CD8-positive, alpha-beta memory T cell (primary cell): ENCODE measurements around the gene AZIN2. TPM values are rescaled to one million over a fixed set of nuclear protein-coding genes. Genes with fewer than 3 reads are reported as not detected.
"Not testable (repeated sequence)": the region's sequence is repeated elsewhere in the genome, so short reads cannot be mapped to it uniquely, and the experiment has no call there.

ENCODE experiments used
- CTCF ChIA-PET: fragments of 350-600 bp; sonication (Branson Sonifier 250); formaldehyde crosslinking; loops from one replicate; lab custom pipeline; 2021; ENCODE audit warnings: antibody characterized with exemption; lab: Charles Lee
- POLR2A ChIA-PET: fragments of 350-600 bp; sonication (Branson Sonifier 250); formaldehyde crosslinking; loops from one replicate; lab custom pipeline; 2021; ENCODE audit warnings: antibody characterized with exemption; lab: Charles Lee
- DNase-seq, 5 donors: peaks; one replicate each; pipeline versions ENCODE4 v3.0.0 to v3.0.0-alpha.2; 2020 to 2022; ENCODE audit warnings: mixed read lengths in 1 of 5
- H3K27ac ChIP-seq: one replicate; pipeline ENCODE4 v1.7.0; 2013; ENCODE audit warnings: low read depth, mild to moderate bottlenecking, low read length, moderate library complexity
- H3K27me3 ChIP-seq: 2 replicates; pipeline ENCODE4 v1.7.0; 2013; ENCODE audit warnings: low read length, mild to moderate bottlenecking; ENCODE audit not compliant: insufficient read depth, poor library complexity, severe bottlenecking
- H3K36me3 ChIP-seq: 2 replicates; pipeline ENCODE4 v1.7.0; 2013; ENCODE audit warnings: mild to moderate bottlenecking, low read length, moderate library complexity; ENCODE audit not compliant: insufficient read depth
- H3K4me1 ChIP-seq: 2 replicates; pipeline ENCODE4 v1.7.0; 2013; ENCODE audit warnings: mild to moderate bottlenecking, low read length, moderate library complexity; ENCODE audit not compliant: insufficient read depth
- H3K4me3 ChIP-seq: 2 replicates; pipeline ENCODE4 v1.7.0; 2013; ENCODE audit warnings: mild to moderate bottlenecking, low read length
- H3K9me3 ChIP-seq: 2 replicates; pipeline ENCODE4 v1.7.0; 2013; ENCODE audit warnings: mild to moderate bottlenecking, low read length
- H3K27ac Mint-ChIP-seq, 8 donors: one replicate each; pipeline ENCODE4 v1.8.0; 2020 to 2021; ENCODE audit warnings: mixed read lengths in 8 of 8, mild to moderate bottlenecking in 6 of 8, inconsistent platforms in 3 of 8, moderate library complexity in 3 of 8
- H3K27me3 Mint-ChIP-seq, 2 donors: one replicate each; pipeline ENCODE4 v1.8.0; 2020 to 2021; ENCODE audit warnings: mixed read lengths in 2 of 2, mild to moderate bottlenecking in 1 of 2, moderate library complexity in 1 of 2
- H3K36me3 Mint-ChIP-seq, 3 donors: one replicate each; pipeline ENCODE4 v1.8.0; 2020 to 2021; ENCODE audit warnings: mixed read lengths in 3 of 3, inconsistent platforms in 1 of 3, mild to moderate bottlenecking in 1 of 3
- H3K4me1 Mint-ChIP-seq, 3 donors: one replicate each; pipeline ENCODE4 v1.8.0; 2020 to 2021; ENCODE audit warnings: mixed read lengths in 3 of 3, inconsistent platforms in 1 of 3, mild to moderate bottlenecking in 1 of 3
- H3K4me3 Mint-ChIP-seq, 7 donors: one replicate each; pipeline ENCODE4 v1.8.0; 2020 to 2021; ENCODE audit warnings: mixed read lengths in 7 of 7, mild to moderate bottlenecking in 6 of 7, moderate library complexity in 4 of 7, inconsistent platforms in 2 of 7
- H3K9me3 Mint-ChIP-seq, 5 donors: one replicate each; pipeline ENCODE4 v1.8.0; 2020 to 2022; ENCODE audit warnings: mixed read lengths in 5 of 5, mild to moderate bottlenecking in 3 of 5, moderate library complexity in 2 of 5, inconsistent platforms in 1 of 5
- polyA plus RNA-seq: library from polyadenylated mRNA; unstranded; fragments of 300-500 nt; fragmentation: Illumina TruSeq; gene quantifications from one replicate; pipeline ENCODE4 v1.2.3, GENCODE V29; 2021
- total RNA-seq, 2 experiments: library from RNA; stranded (reverse); gene quantifications; one replicate each; pipeline ENCODE4 v1.2.3, GENCODE V29; 2021

The AZIN2 gene
- total and polyA plus RNA-seq, 3 experiments from 2014 or later, result 2.1 to 4.9 (median 2.5) TPM

DNA sequence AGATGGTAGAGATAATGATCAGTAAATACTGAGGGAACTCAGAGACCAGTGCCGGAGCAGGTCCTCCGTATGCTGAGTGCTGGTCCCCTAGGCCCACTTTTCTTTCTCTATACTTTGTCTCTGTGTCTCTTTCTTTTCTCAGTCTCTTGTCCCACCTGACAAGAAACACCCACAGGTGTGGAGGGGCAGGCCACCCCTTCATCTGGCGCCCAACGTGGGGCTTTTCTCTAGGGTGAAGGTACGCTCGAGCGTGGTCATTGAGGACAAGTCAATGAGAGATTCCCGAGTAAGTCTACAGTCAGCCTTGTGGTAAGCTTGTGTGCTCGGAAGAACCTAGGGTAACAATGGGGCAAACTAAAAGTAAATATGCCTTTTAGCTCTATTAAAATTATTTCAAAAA lies 16.7 kb upstream of the AZIN2 start:
- H3K36me3 ChIP-seq, H3K27ac Mint-ChIP-seq, H3K4me3 Mint-ChIP-seq, POLR2A ChIA-PET, H3K4me1 Mint-ChIP-seq, DNase-seq, H3K9me3 ChIP-seq, H3K27ac ChIP-seq, H3K4me1 ChIP-seq, H3K4me3 ChIP-seq, H3K27me3 ChIP-seq, CTCF ChIA-PET: not testable (repeated sequence)
- Mint-ChIP-seq H3K36me3 (peaks cover 8 to 57% (median 12%) of the 10 kb centered on the region in 3 donors), H3K27me3 (peaks cover 16 to 22% of the 10 kb centered on the region in 2 donors), H3K9me3 (peaks cover 47 to 66% (median 60%) of the 10 kb centered on the region in 5 donors)

DNA sequence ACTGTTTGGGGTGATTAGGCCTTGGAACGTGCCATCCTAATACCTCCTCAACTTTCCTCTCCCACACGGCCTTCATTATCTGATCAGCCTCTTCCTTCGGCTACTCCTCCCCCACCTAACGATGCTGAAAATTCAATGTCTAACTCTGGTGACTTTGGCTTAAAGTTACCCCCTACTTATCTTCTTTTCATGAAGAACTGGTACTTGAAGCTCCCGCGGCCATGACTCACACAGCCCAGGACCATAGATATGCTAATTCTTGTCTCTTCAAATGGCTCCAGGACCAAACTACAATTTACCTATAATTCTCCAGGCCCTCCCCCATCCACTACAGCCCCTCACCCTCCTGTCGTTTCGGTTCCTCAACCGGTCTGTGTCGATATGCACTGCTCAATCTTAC lies 15.7 kb upstream of the AZIN2 start:
- no peaks in the 10 kb centered on the region for H3K27me3 ChIP-seq
- no peaks in the 10 kb centered on the region for H3K9me3 ChIP-seq
- Mint-ChIP-seq H3K9me3 (peaks cover 47 to 66% (median 62%) of the 10 kb centered on the region in 5 donors), H3K4me1 (no peaks in the 10 kb centered on the region), H3K36me3 (peaks cover 8 to 57% (median 12%) of the 10 kb centered on the region in 3 donors), H3K27ac (no peak overlapping the region), H3K4me3 (no peak overlapping the region), H3K27me3 (peaks cover 17 to 21% of the 10 kb centered on the region in 2 donors)
- no peak for DNase-seq
- no peaks in the 10 kb centered on the region for H3K4me1 ChIP-seq
- no peak overlapping the region for H3K4me3 ChIP-seq
- CTCF ChIA-PET, result no interaction called here
- no peak overlapping the region for H3K27ac ChIP-seq
- no peaks in the 10 kb centered on the region for H3K36me3 ChIP-seq
- POLR2A ChIA-PET, result no interaction called here

DNA sequence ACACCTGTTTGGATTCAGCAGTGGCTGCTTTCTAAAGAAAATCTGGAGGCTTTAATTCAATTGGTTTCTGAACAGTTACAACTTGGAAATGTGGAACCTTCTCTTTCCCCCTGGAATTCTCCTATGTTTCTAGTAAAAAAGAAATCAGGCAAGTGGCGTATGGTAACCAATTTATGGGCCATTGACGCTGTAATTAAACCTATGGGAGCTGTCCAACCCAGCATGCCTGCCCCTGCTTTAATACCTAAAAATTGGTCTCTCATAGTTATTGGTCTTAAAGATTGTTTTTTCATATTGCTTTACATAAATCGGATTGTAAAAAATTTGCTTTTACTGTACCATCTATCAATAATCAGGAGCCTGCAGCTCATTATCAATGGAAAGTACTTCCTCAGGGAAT lies 14.5 kb upstream of the AZIN2 start:
- Mint-ChIP-seq H3K36me3 (peaks cover 8 to 52% (median 12%) of the 10 kb centered on the region in 3 donors), H3K27me3 (peaks cover 12 to 21% of the 10 kb centered on the region in 2 donors)

DNA sequence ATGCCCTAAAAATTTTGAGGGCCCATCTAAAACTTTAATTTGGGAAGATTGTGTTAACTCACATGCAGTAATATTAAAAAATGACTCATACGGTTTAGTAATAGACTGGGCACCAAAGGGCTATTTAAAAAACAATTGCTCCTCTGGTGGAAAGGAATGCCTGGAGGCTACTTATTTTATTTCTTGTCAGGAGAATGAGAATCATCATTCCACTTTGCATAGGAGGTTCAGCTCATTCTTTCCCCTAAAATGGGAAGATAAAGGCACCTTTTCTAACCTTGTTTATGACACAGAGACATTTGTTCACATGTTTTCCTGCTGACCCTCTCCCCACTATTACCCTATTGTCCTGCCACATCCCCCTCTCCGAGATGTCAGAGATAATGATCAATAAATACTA lies 12.8 kb upstream of the AZIN2 start:
- H3K4me3 Mint-ChIP-seq, H3K27me3 ChIP-seq, POLR2A ChIA-PET, H3K4me1 Mint-ChIP-seq, CTCF ChIA-PET, H3K36me3 ChIP-seq, H3K4me1 ChIP-seq, H3K27ac Mint-ChIP-seq, H3K27ac ChIP-seq, DNase-seq, H3K4me3 ChIP-seq, H3K9me3 ChIP-seq: not testable (repeated sequence)
- Mint-ChIP-seq H3K36me3 (peaks cover 6 to 40% (median 9%) of the 10 kb centered on the region in 3 donors), H3K27me3 (peaks cover 10 to 21% of the 10 kb centered on the region in 2 donors), H3K9me3 (peaks cover 37 to 45% (median 43%) of the 10 kb centered on the region in 5 donors)

More for the DNA sequence above, 14.5 kb upstream of the AZIN2 start:
- H3K36me3 ChIP-seq, H3K27ac Mint-ChIP-seq, H3K27ac ChIP-seq, H3K4me3 ChIP-seq, H3K27me3 ChIP-seq, POLR2A ChIA-PET, H3K9me3 ChIP-seq, CTCF ChIA-PET, DNase-seq, H3K4me1 Mint-ChIP-seq, H3K4me3 Mint-ChIP-seq, H3K4me1 ChIP-seq: not testable (repeated sequence)
- H3K9me3 Mint-ChIP-seq, result peaks cover 43 to 61% (median 57%) of the 10 kb centered on the region in 5 donors

DNA sequence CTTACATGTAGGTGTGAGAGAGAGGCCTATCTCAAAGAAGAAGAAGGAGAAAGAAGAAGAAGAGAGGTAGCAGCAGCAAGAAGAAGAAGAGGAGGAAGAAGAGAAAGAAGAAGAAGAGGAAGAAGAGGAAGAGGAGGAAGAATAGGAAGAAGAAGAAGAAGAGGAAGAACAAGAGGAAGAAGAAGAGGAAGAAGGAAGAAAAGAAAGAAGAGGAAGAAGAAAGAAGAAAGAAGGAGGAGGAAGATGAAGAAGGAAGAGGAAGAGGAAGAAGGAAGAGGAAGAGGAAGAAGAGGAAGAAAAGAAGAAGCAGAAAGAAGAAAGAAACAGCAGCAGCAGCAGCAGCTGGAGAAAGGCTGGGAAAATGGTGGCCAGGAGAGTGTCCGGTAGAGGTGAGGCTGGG lies 10.3 kb upstream of the AZIN2 start:
- Mint-ChIP-seq H3K27ac (no peak overlapping the region), H3K4me1 (no peaks in the 10 kb centered on the region), H3K9me3 (peaks cover 19 to 22% (median 21%) of the 10 kb centered on the region in 5 donors), H3K36me3 (peaks cover 0 to 22% (median 4%) of the 10 kb centered on the region in 3 donors), H3K27me3 (peaks cover 6 to 17% of the 10 kb centered on the region in 2 donors), H3K4me3 (no peak overlapping the region)
- H3K4me3 ChIP-seq, result no peak overlapping the region
- POLR2A ChIA-PET, result no interaction called here
- no peak overlapping the region for H3K27ac ChIP-seq
- H3K9me3 ChIP-seq, result no peaks in the 10 kb centered on the region
- no peaks in the 10 kb centered on the region for H3K36me3 ChIP-seq
- no peak for DNase-seq
- no peaks in the 10 kb centered on the region for H3K27me3 ChIP-seq
- CTCF ChIA-PET, result no interaction called here
- no peaks in the 10 kb centered on the region for H3K4me1 ChIP-seq

DNA sequence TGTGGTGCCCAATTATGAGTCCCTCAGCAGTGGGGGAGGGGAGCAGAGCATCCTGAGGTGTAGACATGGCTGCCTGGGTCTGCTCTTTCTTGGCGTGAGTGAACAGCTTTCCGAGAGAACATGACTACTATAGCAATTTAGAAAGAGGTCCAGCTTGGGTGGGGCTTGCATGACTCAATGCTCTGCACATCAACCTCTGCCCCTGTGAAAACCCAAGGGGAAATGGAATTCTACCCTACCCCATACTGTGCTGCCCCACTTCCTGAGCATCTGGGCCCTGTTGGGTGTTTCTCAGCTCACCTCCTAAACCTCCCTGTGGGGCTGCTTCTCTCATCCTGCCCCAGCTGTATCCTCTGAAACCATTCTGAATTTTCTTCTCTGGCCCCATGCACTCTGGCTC lies 8.2 kb upstream of the AZIN2 start:
- H3K36me3 Mint-ChIP-seq, result peaks cover 0 to 1% (median under 1%) of the 10 kb centered on the region in 3 donors
- Histone ChIP-seq H3K4me3 (no peak overlapping the region), H3K4me1 (no peaks in the 10 kb centered on the region), H3K9me3 (no peaks in the 10 kb centered on the region), H3K36me3 (no peaks in the 10 kb centered on the region), H3K27ac (no peak overlapping the region), H3K27me3 (no peaks in the 10 kb centered on the region)
- H3K27ac Mint-ChIP-seq, result no peak overlapping the region
- no peak overlapping the region for H3K4me3 Mint-ChIP-seq
- no peaks in the 10 kb centered on the region for H3K4me1 Mint-ChIP-seq
- ChIA-PET CTCF (interaction anchor here (1.1 kb wide), 1 partner anchor 17 kb away, joined by 3 read pairs; no protein-coding TSS in a partner anchor), POLR2A (no interaction called here)
- H3K27me3 Mint-ChIP-seq, result peaks cover 1 to 8% of the 10 kb centered on the region in 2 donors
- no peak for DNase-seq
- H3K9me3 Mint-ChIP-seq, result peaks cover under 1 to 3% (median 2%) of the 10 kb centered on the region in 5 donors

- no peak overlapping the region for H3K27ac Mint-ChIP-seq
- H3K4me3 Mint-ChIP-seq, result no peak overlapping the region
Observed at GRCh38 chr1:33074193-33074945, 6.6 kb upstream of the AZIN2 start.

GRCh38 chr1:33078030-33078591 lies 2.8 kb upstream of the AZIN2 start:
- ChIA-PET CTCF (interaction anchor here (1.0 to 2.0 kb wide), 3 partner anchors 17 to 49 kb away, joined by 3 to 9 read pairs (median 8); no protein-coding TSS in a partner anchor), POLR2A (interaction anchor here (0.5 kb wide), 1 partner anchor 179 kb away, joined by 3 read pairs; no protein-coding TSS in a partner anchor)
- H3K4me3 ChIP-seq, result no peak overlapping the region
- Mint-ChIP-seq H3K27ac (peak overlapping the region in 1 of 8 donors; percentile 41), H3K9me3 (no peaks in the 10 kb centered on the region), H3K36me3 (peaks cover 0 to 3% (median 0%) of the 10 kb centered on the region in 3 donors), H3K27me3 (peaks cover 0 to 4% of the 10 kb centered on the region in 2 donors), H3K4me3 (peak overlapping the region in 1 of 7 donors; percentile 72), H3K4me1 (peaks cover 17 to 28% (median 23%) of the 10 kb centered on the region in 3 donors)
- no peak overlapping the region for H3K27ac ChIP-seq
- H3K9me3 ChIP-seq, result no peaks in the 10 kb centered on the region
- H3K4me1 ChIP-seq, result peaks cover 15% of the 10 kb centered on the region
- H3K27me3 ChIP-seq, result no peaks in the 10 kb centered on the region
- H3K36me3 ChIP-seq, result no peaks in the 10 kb centered on the region
- no peak for DNase-seq

More at GRCh38 chr1:33074193-33074945, 6.6 kb upstream of the AZIN2 start:
- Mint-ChIP-seq H3K27me3 (peaks cover 1 to 3% of the 10 kb centered on the region in 2 donors), H3K4me1 (no peaks in the 10 kb centered on the region), H3K9me3 (peaks cover 0 to 2% (median 0%) of the 10 kb centered on the region in 5 donors), H3K36me3 (no peaks in the 10 kb centered on the region)
- H3K4me3 ChIP-seq, result no peak overlapping the region
- CTCF ChIA-PET, result no interaction called here
- H3K9me3 ChIP-seq, result no peaks in the 10 kb centered on the region
- DNase-seq, result no peak
- H3K27me3 ChIP-seq, result no peaks in the 10 kb centered on the region
- POLR2A ChIA-PET, result no interaction called here
- no peaks in the 10 kb centered on the region for H3K36me3 ChIP-seq
- H3K4me1 ChIP-seq, result no peaks in the 10 kb centered on the region
- no peak overlapping the region for H3K27ac ChIP-seq
